Loucy (cell line): ENCODE measurements around the gene C1orf52.

Source experiments
- H2AFZ ChIP-seq: fragments of 200-600 bp; sonication (generic); 2 replicates; pipeline ENCODE4 v1.6.0; 2016; ENCODE audit warnings: antibody characterized with exemption, mild to moderate bottlenecking, low read length, moderate library complexity
- H3F3A ChIP-seq: fragments of 200-600 bp; 2 replicates; pipeline ENCODE4 v1.6.0; 2016; ENCODE audit warnings: antibody characterized with exemption, low read depth, mild to moderate bottlenecking
- H3K27me3 ChIP-seq: fragments of 200-600 bp; sonication (generic); 2 replicates; pipeline ENCODE4 v1.6.1; 2014; ENCODE audit warnings: low read length, mild to moderate bottlenecking; ENCODE audit not compliant: insufficient read depth, poor library complexity, severe bottlenecking
- H3K36me3 ChIP-seq: fragments of 200-600 bp; sonication (generic); 2 replicates; pipeline ENCODE4 v1.6.1; 2016; ENCODE audit warnings: low read length; ENCODE audit not compliant: insufficient read depth
- H3K4me1 ChIP-seq: fragments of 200-600 bp; sonication (generic); 2 replicates; pipeline ENCODE4 v1.5.1; 2014; ENCODE audit warnings: low read length, mild to moderate bottlenecking; ENCODE audit not compliant: insufficient read depth, poor library complexity, severe bottlenecking
- H3K4me2 ChIP-seq: fragments of 200-600 bp; sonication (generic); 2 replicates; pipeline ENCODE4 v1.6.0; 2014; ENCODE audit warnings: antibody characterized with exemption, low read length, low read depth, mild to moderate bottlenecking; ENCODE audit not compliant: poor library complexity, severe bottlenecking
- H3K4me3 ChIP-seq: fragments of 200-600 bp; sonication (generic); 2 replicates; pipeline ENCODE4 v1.5.1; 2014; ENCODE audit warnings: low read length, mild to moderate bottlenecking, mixed read lengths; ENCODE audit not compliant: poor library complexity, severe bottlenecking
- H3K79me2 ChIP-seq: fragments of 200-600 bp; sonication (generic); 2 replicates; pipeline ENCODE4 v1.6.1; 2014; ENCODE audit warnings: low read length; ENCODE audit not compliant: insufficient read depth
- H3K9ac ChIP-seq: fragments of 200-600 bp; sonication (generic); 2 replicates; pipeline ENCODE4 v1.6.0; 2014; ENCODE audit warnings: mild to moderate bottlenecking, low read depth, low read length, moderate library complexity; ENCODE audit not compliant: poor library complexity, severe bottlenecking
- H3K9me2 ChIP-seq: fragments of 200-600 bp; sonication (generic); replicated peaks from 2 replicates; pipeline ENCODE4 v1.6.1; 2016; ENCODE audit warnings: low read depth, low read length, mixed read lengths
- H3K9me3 ChIP-seq: fragments of 200-600 bp; sonication (generic); 2 replicates; pipeline ENCODE4 v1.6.1; 2014; ENCODE audit warnings: mild to moderate bottlenecking, antibody characterized with exemption, low read length, low read depth; ENCODE audit not compliant: insufficient read depth
- H4K20me1 ChIP-seq: fragments of 200-600 bp; sonication (generic); 2 replicates; pipeline ENCODE4 v1.6.0; 2014; ENCODE audit warnings: antibody characterized with exemption, low read length, mild to moderate bottlenecking; ENCODE audit not compliant: insufficient read depth, poor library complexity, severe bottlenecking
- EZH2phosphoT487 ChIP-seq: fragments of 200-600 bp; IDR thresholded peaks from 2 replicates; pipeline ENCODE4 v1.6.1; 2018; ENCODE audit warnings: antibody characterized with exemption, mild to moderate bottlenecking, moderate library complexity, borderline replicate concordance
- TF ChIP-seq, protein P1 (sequence below): fragments of 200-600 bp; sonication (generic); conservative IDR thresholded peaks from 2 replicates; pipeline ENCODE4 v1.5.1; 2014; ENCODE audit warnings: mild to moderate bottlenecking, antibody characterized with exemption, low read length

Gene C1orf52

DNA sequence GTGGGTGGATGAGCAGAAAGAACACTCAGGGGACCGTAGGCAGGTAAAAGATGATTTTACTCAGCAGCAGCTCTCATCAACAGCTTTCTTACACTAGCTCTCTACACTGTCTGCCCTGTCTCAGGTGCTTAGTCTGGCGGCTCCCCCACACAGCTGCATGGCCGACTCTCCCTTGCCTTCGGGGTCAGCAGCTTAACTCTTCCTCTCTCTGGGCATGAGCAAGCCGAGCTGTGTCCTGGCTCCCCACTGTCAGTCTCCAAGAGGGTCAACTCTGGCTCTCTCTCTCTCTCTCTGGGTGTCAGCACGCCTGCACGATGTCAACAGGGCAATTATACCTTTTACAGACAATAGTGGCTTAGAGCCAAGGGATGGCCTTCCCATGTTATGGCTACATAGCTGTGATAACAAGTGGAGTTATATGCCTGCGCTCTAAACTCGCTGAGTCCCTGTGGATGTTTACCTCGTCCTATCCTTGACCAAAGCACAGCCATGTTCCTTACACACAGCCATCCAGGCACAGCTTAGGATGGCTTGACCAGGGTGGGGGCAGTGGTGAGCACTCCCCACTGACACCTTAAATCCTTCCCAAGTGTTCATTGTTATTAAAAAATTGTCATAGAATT lies 20.1 kb upstream of the C1orf52 start:
- TF ChIP-seq EZH2phosphoT487: no peak
- TF ChIP-seq, protein P1, sequence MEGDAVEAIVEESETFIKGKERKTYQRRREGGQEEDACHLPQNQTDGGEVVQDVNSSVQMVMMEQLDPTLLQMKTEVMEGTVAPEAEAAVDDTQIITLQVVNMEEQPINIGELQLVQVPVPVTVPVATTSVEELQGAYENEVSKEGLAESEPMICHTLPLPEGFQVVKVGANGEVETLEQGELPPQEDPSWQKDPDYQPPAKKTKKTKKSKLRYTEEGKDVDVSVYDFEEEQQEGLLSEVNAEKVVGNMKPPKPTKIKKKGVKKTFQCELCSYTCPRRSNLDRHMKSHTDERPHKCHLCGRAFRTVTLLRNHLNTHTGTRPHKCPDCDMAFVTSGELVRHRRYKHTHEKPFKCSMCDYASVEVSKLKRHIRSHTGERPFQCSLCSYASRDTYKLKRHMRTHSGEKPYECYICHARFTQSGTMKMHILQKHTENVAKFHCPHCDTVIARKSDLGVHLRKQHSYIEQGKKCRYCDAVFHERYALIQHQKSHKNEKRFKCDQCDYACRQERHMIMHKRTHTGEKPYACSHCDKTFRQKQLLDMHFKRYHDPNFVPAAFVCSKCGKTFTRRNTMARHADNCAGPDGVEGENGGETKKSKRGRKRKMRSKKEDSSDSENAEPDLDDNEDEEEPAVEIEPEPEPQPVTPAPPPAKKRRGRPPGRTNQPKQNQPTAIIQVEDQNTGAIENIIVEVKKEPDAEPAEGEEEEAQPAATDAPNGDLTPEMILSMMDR: no peak
- Histone ChIP-seq H4K20me1 (peaks cover 15% of the 10 kb centered on the region), H3K79me2 (peaks cover 17% of the 10 kb centered on the region), H3K4me3 (no peak overlapping the region), H3K4me2 (no peak overlapping the region), H3K9me3 (no peaks in the 10 kb centered on the region), H3K4me1 (peaks cover 13% of the 10 kb centered on the region), H2AFZ (no peak overlapping the region), H3F3A (no peaks in the 10 kb centered on the region), H3K9me2 (no peaks in the 10 kb centered on the region), H3K9ac (no peak overlapping the region), H3K27me3 (peaks cover 5% of the 10 kb centered on the region), H3K36me3 (no peaks in the 10 kb centered on the region)

DNA sequence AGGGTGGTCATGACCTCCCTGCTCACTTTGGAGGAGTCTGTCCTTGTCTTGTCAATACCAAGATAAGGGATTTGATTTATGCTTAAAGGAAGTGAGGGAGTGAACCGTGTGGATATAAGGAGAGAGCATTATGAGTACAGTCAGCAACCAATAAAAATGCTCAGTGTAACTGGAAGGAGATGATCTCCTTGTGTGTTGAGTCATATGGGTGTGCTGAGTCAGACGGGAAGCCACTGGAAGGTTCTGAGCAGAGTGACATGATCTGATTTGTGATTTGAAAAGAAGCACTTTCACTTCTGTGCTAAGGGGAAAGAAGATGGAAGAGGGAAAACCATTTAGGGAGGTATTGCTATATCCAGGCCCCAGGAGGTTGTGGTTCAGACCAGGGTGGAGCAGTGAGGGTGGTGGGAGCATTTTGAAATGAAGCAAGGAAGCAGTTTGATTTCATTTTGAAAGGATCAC lies 19.4 kb upstream of the C1orf52 start:
- no peak overlapping the region for H3K4me2 ChIP-seq

DNA sequence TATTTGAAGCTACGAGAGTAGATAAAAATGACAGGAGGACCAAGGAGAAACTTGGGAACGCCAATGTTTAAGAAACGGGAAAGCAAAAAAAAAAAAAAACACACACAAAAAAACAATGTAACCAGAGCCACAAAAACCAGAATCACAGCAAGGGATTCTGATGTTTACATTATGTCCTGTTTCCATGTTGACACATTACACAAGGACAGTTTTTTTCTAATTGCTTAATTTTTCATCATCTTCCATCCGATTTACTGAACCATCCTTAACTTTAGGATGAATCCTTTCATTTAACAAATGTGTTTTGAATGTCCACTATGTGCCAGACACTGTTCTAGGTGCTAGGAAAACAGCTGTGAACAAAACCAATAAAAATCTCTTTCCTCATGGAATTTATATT lies 18.3 kb upstream of the C1orf52 start:
- H3K36me3 ChIP-seq: no peaks in the 10 kb centered on the region
- peaks cover 32% of the 10 kb centered on the region for H4K20me1 ChIP-seq
- H3K4me3 ChIP-seq: no peak overlapping the region
- H3K27me3 ChIP-seq: peaks cover 5% of the 10 kb centered on the region
- TF ChIP-seq, protein P1: no peak
- TF ChIP-seq EZH2phosphoT487: no peak
- no peaks in the 10 kb centered on the region for H3F3A ChIP-seq
- peaks cover 35% of the 10 kb centered on the region for H3K79me2 ChIP-seq
- H2AFZ ChIP-seq: no peak overlapping the region
- H3K4me2 ChIP-seq: no peak overlapping the region
- no peak overlapping the region for H3K9ac ChIP-seq
- H3K9me3 ChIP-seq: no peaks in the 10 kb centered on the region
- H3K9me2 ChIP-seq: no peaks in the 10 kb centered on the region
- peaks cover 28% of the 10 kb centered on the region for H3K4me1 ChIP-seq

More for the DNA sequence above, 19.4 kb upstream of the C1orf52 start:
- TF ChIP-seq, protein P1: no peak
- no peak for TF ChIP-seq EZH2phosphoT487
- Histone ChIP-seq H3K27me3 (peaks cover 5% of the 10 kb centered on the region), H3K9ac (no peak overlapping the region), H3K4me1 (peaks cover 20% of the 10 kb centered on the region), H3K4me3 (no peak overlapping the region), H2AFZ (no peak overlapping the region), H3F3A (no peaks in the 10 kb centered on the region), H3K79me2 (peaks cover 24% of the 10 kb centered on the region), H3K36me3 (no peaks in the 10 kb centered on the region), H3K9me2 (no peaks in the 10 kb centered on the region), H3K9me3 (no peaks in the 10 kb centered on the region), H4K20me1 (peaks cover 21% of the 10 kb centered on the region)
